ENCODE measurements around the gene NLRC5.
A peak's percentile ranks its signal among the peaks of the same experiment; 100 is the strongest.
"Not testable (repeated sequence)": the region's sequence is repeated elsewhere in the genome, so short reads cannot be mapped to it uniquely, and the experiment has no call there.

Gene NLRC5

GRCh38 chr16:57092786-57093411, 103.5 kb downstream of the NLRC5 start:
- peak; percentile 29; the same call in 1 of the 2 replicates for TF ChIP-seq CTCF (IDR thresholded peaks at IDR 0.05; ENCODE audit: low read depth, low read length)
- peak overlapping the region; percentile 62 for H3K4me3 ChIP-seq (ENCODE audit: low read depth, low read length)

GRCh38 chr16:57093666-57094564, 104.6 kb downstream of the NLRC5 start:
- no peak for TF ChIP-seq CTCF (IDR thresholded peaks at IDR 0.05; ENCODE audit: low read depth, low read length)
- peak overlapping the region; percentile 62 for H3K4me3 ChIP-seq (ENCODE audit: low read depth, low read length)

- no peak overlapping the region for H3K4me3 ChIP-seq (ENCODE audit: low read depth, low read length)
- no peak for TF ChIP-seq CTCF (IDR thresholded peaks at IDR 0.05; ENCODE audit: low read depth, low read length)
Observed at GRCh38 chr16:57094911-57095310, 105.6 kb downstream of the NLRC5 start.

- no peak for TF ChIP-seq CTCF (IDR thresholded peaks at IDR 0.05; ENCODE audit: low read depth, low read length)
- no peak overlapping the region for H3K4me3 ChIP-seq (ENCODE audit: low read depth, low read length)
Observed at GRCh38 chr16:57096192-57096591, 106.8 kb downstream of the NLRC5 start.

GRCh38 chr16:57096793-57097192, 107.4 kb downstream of the NLRC5 start:
- H3K4me3 ChIP-seq (ENCODE audit: low read depth, low read length) = no peak overlapping the region
- no peak for TF ChIP-seq CTCF (IDR thresholded peaks at IDR 0.05; ENCODE audit: low read depth, low read length)

- H3K4me3 ChIP-seq (ENCODE audit: low read depth, low read length) = no peak overlapping the region
- no peak for TF ChIP-seq CTCF (IDR thresholded peaks at IDR 0.05; ENCODE audit: low read depth, low read length)
Observed at GRCh38 chr16:57098188-57098841, 109.0 kb downstream of the NLRC5 start.

- H3K4me3 ChIP-seq (ENCODE audit: low read depth, low read length) = not testable (repeated sequence)
Observed at GRCh38 chr16:57099965-57100364, 110.6 kb downstream of the NLRC5 start.

All from WI38 (cell line).